GM18519 (cell line): ENCODE measurements around the gene SBK1.

Experiments used
- ATAC-seq: cut with Tn5 transposase; IDR thresholded peaks from one replicate; pipeline ENCODE4 v1.9.1; 2021; ENCODE audit warnings: mild to moderate bottlenecking, moderate library complexity; ENCODE audit not compliant: unreplicated experiment, low FRiP score

Gene SBK1

GRCh38 chr16:28280881-28281836, 11.2 kb upstream of the SBK1 start:
- no peak for ATAC-seq

GRCh38 chr16:28282045-28282444, 10.3 kb upstream of the SBK1 start:
- ATAC-seq: no peak

GRCh38 chr16:28283173-28283572, 9.2 kb upstream of the SBK1 start:
- ATAC-seq: no peak

DNA sequence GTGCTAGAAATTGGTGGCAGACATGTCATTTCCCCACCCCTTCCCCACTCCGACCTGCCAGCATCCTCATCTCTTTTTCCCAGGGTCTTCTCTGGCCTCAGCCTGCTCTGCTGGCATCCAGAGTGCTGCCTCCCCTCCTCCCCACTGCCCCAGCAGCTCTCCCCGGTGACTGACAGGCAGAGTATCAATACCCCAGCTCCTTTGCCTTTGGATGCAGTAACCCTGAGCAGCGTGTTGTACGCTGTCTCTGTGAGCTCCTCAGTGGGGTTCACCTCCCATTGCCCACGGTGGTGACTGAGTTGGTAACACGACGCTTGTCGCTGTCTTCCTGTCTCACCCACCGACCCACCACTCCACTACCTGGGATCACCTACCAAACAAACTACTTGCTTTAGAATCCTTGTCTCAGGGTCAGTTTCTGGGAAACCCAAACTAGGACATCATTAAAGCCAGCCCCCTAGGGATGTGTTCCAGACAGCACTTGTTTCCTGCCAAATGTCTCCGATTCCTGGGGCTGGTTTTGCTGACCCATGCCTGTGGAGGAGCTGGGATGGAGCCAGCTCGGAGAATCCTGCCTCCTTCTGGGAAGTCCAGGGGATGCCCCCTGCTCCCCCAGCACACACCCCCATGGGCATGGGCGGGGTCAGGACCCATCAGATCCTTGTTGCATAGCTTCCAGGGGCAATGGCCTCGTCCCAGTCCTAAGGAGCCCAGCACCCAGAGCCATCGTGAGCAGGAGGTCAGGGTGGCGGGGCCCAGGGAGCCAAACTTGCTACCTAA, 8.3 kb upstream of the SBK1 start:
- no peak for ATAC-seq

- ATAC-seq: no peak
These were observed 6.7 kb upstream of the SBK1 start for GRCh38 chr16:28285649-28286048.

- ATAC-seq: no peak
These were observed 4.2 kb upstream of the SBK1 start for GRCh38 chr16:28288114-28288513.

GRCh38 chr16:28289048-28289447, 3.3 kb upstream of the SBK1 start:
- ATAC-seq: no peak

GRCh38 chr16:28289939-28290858, 2.1 kb upstream of the SBK1 start:
- no peak for ATAC-seq

- no peak for ATAC-seq
These were observed 1.5 kb upstream of the SBK1 start for GRCh38 chr16:28290859-28291254.

DNA sequence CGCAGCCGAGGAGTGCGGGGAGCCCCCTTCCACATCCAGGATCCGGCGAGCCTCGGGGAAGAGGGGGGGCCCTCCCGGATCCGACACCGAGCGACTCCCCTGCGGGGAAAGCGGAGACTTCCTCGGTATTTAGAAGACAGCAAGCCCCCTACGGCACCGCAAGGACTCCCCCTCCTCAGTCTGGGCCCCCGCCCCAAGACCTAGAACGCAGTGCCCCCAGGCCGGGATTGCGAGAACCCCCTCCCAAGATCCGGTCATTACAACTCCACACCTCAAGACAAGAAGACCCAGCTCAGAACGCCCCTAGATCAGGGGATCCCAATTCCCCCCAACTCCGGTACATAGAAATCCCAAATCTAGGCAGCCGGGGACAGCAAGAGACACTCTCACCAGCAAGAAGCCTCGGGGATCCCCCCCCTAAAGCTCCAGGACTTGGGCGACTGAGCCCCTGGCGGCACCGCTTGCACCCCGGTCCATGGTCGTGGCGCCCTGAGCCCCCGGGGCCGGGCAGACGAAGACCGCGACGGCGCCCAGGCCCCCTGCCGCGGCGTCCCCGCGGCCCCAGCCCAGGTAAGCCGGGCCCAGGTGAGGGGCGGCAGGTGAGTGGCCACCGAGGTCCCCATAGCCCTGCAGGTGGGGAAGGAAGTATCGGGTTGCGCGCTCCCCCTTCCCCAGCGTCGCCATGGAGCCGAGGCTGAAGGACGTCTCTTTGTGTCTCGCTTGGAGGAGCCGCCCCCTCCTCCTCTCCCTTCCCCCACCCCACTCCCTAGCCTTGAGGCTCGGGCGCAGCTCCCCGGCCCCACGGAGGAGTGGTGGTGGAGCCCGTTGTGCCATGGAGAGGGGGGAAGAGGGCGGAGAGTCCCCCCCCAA, 641 bp downstream of the SBK1 start:
- ATAC-seq: no peak

DNA sequence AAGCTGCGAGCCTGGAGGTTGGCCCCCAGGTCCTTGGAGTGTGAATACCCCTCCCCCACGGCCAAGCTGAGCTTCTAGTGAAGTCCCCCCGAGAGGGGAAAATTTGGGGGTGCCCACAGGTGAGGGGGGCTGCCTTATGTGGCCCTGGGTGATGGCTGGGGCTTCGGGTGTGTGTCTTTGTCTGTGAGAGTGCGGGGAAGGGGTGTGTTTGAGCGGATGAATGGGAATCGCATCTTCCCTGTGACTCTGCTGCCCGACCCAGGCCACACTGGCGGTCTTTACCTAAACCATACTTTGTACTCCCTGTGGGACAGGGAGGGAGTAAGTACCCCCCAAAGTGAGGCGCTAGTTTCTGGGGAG, 1.3 kb downstream of the SBK1 start:
- ATAC-seq: no peak

DNA sequence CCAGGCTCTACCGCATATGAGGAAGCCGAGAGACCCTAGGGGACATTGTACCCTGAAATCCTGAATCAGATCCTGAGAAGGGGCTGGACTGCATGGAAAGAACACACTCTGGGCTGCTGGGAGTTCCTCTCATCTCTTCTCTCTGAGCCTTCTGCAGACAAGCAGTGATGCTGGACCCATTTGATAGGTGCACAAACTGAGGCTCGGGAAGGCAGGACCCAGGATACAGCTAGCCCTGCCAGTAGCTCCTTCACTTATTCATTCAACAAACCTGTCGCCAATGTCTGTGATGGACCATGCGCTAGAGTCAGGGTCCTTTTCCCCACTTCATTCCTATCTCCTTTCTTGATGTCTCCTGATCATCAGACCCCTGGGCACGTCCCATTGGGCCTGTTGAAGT, 1.9 kb downstream of the SBK1 start:
- no peak for ATAC-seq

DNA sequence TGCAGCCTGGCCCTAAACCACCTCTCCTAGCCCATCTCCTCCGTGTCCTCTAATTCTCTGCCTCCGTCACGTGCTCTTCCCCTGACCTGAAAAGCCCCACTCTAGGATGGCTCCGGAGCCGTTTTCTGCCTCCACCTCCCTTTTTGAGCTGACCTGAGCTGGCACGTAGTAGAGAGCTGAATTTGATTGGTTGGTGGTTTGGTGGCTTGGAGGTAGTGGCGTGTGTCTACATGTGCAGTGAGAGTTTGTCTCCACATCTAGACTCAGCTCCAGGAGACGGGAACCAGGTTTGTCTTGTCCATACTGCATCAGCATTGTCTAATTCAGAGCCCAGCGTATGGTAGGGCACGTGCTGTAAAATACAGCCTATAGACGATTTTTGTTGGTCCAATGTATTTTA, 3.0 kb downstream of the SBK1 start:
- ATAC-seq: no peak

DNA sequence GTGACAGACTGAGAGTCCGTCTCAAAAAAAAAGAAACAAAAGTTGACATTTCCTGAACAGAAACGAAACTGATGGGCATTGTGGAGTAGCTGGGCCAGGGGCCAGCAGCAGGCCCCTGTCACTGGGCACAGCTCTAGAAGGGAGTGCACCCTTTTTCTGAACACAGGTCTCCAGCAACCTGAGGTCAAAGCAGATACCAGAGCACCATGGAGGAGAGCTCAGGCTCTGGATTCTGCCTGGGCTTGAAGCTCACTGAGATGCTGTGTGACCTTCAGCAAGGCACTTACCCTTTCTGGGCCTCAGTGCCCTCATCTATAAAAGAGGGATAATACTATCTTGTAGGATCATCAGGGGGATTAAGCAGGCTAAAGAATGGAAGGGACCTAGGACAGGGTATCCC, 5.0 kb downstream of the SBK1 start:
- no peak for ATAC-seq

GRCh38 chr16:28297784-28298510, 5.6 kb downstream of the SBK1 start:
- ATAC-seq: no peak

GRCh38 chr16:28298511-28298878, 6.2 kb downstream of the SBK1 start:
- no peak for ATAC-seq

DNA sequence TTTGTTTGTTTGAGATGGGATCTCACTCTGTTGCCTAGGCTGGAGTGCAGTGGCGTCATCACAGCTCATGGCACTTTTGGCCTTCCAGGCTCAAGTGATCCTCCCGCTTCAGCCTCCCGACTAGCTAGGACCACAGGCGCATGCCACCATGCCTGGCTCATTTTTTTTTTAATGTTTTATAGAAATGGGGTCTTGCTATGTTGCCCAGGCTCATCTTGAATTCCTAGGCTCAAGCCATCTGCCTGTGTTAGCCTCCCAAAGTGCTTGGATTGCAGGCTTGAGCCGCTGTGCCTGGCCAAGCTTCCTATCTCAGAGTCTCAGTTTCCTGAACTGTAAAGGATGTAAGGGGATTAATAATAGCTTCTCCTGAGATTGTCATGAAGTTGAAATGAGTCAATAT, 8.0 kb downstream of the SBK1 start:
- ATAC-seq: no peak

- no peak for ATAC-seq
These were observed 8.8 kb downstream of the SBK1 start for GRCh38 chr16:28301154-28301553.

DNA sequence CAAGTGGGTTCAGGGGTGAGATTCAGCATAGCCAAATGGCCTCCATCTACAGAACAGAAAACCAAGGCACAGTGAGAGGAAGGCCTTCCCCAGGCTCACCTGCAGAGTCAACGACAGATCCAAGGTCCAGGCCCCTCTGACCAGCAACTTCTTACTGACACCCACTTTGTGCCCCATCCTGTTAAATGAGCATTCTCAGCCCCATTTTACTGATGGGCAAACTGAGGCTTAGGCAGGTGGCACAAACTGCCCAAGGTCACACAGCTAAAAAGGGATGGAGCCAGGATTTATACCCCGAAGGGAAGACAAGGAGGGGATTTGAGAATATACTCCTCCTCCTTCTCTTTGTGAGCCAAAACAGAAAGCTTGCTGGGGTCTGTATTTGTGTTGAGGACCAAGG, 9.3 kb downstream of the SBK1 start:
- ATAC-seq: no peak
